Caco-2 (cell line): ENCODE measurements around the gene GRID1. TPM values are rescaled to one million over a fixed set of nuclear protein-coding genes. Genes with fewer than 3 reads are reported as not detected.
A peak's percentile ranks its signal among the peaks of the same experiment; 100 is the strongest.

Experiments
- BruUV-seq: library from RNA; stranded (reverse); fragments of 400-500 nt; replicated peaks from 2 replicates; lab custom pipeline; 2021; lab: Mats Ljungman, UMichigan
- CTCF ChIA-PET: fragments of 300-600 bp; sonication (Branson Sonifier 250); formaldehyde crosslinking; loops from one replicate; lab custom pipeline; 2022; ENCODE audit warnings: antibody characterized with exemption; lab: Charles Lee
- POLR2A ChIA-PET: fragments of 300-600 bp; sonication (Branson Sonifier 250); formaldehyde crosslinking; loops from one replicate; lab custom pipeline; 2022; ENCODE audit warnings: antibody characterized with exemption; lab: Charles Lee
- DNase-seq, 2 experiments: peaks; one replicate each; pipeline versions ENCODE4 v3.0.0 to v3.0.0-alpha.2; 2020 to 2022
- H3K27me3 ChIP-seq: replicated peaks from 2 replicates; pipeline ENCODE4 v1.6.0; 2011; ENCODE audit warnings: low read length; ENCODE audit not compliant: control insufficient read depth, insufficient read depth
- H3K36me3 ChIP-seq: 2 replicates; pipeline ENCODE4 v1.5.1; 2011; ENCODE audit warnings: low read length; ENCODE audit not compliant: control insufficient read depth, insufficient read depth
- H3K4me1 ChIP-seq: fragments of 250-450 bp; sonication (Bioruptor Pico); 2 replicates; pipeline ENCODE4 v1.5.1; 2020; ENCODE audit warnings: mild to moderate bottlenecking
- H3K4me3 ChIP-seq: 2 replicates; pipeline ENCODE4 v1.5.1; 2011; ENCODE audit warnings: low read depth, mild to moderate bottlenecking, control low read depth, low read length
- H3K9me3 ChIP-seq: fragments of 250-450 bp; sonication (Bioruptor Pico); 2 replicates; pipeline ENCODE4 v1.5.1; 2020; ENCODE audit warnings: mild to moderate bottlenecking, moderate library complexity
- H3K27ac Mint-ChIP-seq: one replicate; pipeline ENCODE4 v1.8.0; 2022; ENCODE audit warnings: mixed read lengths; ENCODE audit not compliant: unreplicated experiment
- H3K27me3 Mint-ChIP-seq: one replicate; pipeline ENCODE4 v1.8.0; 2022; ENCODE audit warnings: mixed read lengths; ENCODE audit not compliant: insufficient read depth, unreplicated experiment
- H3K36me3 Mint-ChIP-seq: one replicate; pipeline ENCODE4 v1.8.0; 2022; ENCODE audit warnings: mild to moderate bottlenecking, mixed read lengths; ENCODE audit not compliant: insufficient read depth, unreplicated experiment
- H3K4me1 Mint-ChIP-seq: one replicate; pipeline ENCODE4 v1.8.0; 2022; ENCODE audit warnings: low read depth, mixed read lengths; ENCODE audit not compliant: unreplicated experiment
- H3K4me3 Mint-ChIP-seq: one replicate; pipeline ENCODE4 v1.8.0; 2022; ENCODE audit warnings: mild to moderate bottlenecking, moderate library complexity, mixed read lengths; ENCODE audit not compliant: unreplicated experiment
- H3K9me3 Mint-ChIP-seq: one replicate; pipeline ENCODE4 v1.8.0; 2022; ENCODE audit warnings: mixed read lengths; ENCODE audit not compliant: unreplicated experiment
- intact Hi-C: fragments of 100-400 bp; cut with micrococcal nuclease; formaldehyde crosslinking; loops from one replicate; pipeline ENCODE4 v1.10.0; 2022; ENCODE audit not compliant: unreplicated experiment
- total RNA-seq: library from RNA; stranded (reverse); gene quantifications from 2 replicates; pipeline ENCODE4 v1.2.3, GENCODE V29; 2022
- TF ChIP-seq, protein P1 (sequence below), 2 experiments: fragments of 200-600 bp in 1 of 2; IDR thresholded peaks; 1 replicate in 1 of 2; 2 replicates in 1 of 2; pipeline versions ENCODE4 v1.5.1 to v1.8.0; 2011 to 2022; ENCODE audit warnings: antibody characterized with exemption in 1 of 2, control low read depth in 1 of 2, inconsistent platforms in 1 of 2, low read depth in 1 of 2, low read length in 1 of 2, mild to moderate bottlenecking in 1 of 2, moderate library complexity in 1 of 2; ENCODE audit not compliant: insufficient read depth in 1 of 2, severe bottlenecking in 1 of 2, unreplicated experiment in 1 of 2

Gene GRID1
- total RNA-seq, 1 experiment from 2014 or later: 8.0 TPM

DNA sequence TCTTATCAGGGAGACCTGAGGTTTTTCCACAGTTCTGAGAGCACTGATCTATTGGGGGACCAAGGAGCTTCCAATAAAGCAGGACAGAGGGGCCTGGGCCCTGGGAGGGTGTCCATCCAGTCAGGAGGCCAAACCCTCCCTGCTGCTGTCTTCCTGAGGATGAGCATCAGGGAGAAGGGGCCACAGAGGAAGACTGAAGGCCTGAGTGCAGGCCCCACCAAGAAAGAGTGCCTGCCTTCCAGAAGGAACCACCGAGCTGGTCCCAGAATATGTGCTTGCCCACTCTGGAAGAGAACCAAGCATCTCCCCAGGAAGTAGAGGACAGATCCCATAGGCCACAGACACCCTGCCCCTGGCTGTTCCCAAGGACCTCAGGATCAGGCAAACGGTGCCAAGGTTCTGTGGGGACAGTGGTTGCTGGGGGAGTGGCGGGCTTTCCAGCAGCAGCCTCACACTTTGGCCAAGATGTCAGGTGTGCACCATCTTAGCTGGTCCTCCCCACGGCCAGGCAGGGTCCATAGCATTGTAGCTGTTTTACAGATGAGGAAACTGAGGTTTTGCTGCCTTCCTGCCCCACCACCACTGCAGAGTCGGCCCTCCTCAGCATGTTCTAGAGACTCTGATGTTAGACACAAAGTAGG, 199.4 kb downstream of the GRID1 start:
- ChIA-PET POLR2A (no interaction called here), CTCF (no interaction called here)
- Mint-ChIP-seq H3K4me3 (no peak overlapping the region), H3K27ac (no peak overlapping the region), H3K9me3 (no peaks in the 10 kb centered on the region), H3K4me1 (peaks cover 11% of the 10 kb centered on the region), H3K27me3 (no peaks in the 10 kb centered on the region), H3K36me3 (no peaks in the 10 kb centered on the region)
- DNase-seq: peak in 1 of 2 experiments; percentile 13
- no TSS peak for BruUV-seq
- TF ChIP-seq, protein P1, sequence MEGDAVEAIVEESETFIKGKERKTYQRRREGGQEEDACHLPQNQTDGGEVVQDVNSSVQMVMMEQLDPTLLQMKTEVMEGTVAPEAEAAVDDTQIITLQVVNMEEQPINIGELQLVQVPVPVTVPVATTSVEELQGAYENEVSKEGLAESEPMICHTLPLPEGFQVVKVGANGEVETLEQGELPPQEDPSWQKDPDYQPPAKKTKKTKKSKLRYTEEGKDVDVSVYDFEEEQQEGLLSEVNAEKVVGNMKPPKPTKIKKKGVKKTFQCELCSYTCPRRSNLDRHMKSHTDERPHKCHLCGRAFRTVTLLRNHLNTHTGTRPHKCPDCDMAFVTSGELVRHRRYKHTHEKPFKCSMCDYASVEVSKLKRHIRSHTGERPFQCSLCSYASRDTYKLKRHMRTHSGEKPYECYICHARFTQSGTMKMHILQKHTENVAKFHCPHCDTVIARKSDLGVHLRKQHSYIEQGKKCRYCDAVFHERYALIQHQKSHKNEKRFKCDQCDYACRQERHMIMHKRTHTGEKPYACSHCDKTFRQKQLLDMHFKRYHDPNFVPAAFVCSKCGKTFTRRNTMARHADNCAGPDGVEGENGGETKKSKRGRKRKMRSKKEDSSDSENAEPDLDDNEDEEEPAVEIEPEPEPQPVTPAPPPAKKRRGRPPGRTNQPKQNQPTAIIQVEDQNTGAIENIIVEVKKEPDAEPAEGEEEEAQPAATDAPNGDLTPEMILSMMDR (IDR thresholded peaks at IDR 0.05; ENCODE audit: insufficient read depth in 1 of 2, low read depth in 1 of 2, low read length in 1 of 2, severe bottlenecking in 1 of 2, unreplicated experiment in 1 of 2): no peak
- H3K27me3 ChIP-seq: no peaks in the 10 kb centered on the region
- intact Hi-C loops: no loop called here
- H3K4me3 ChIP-seq: no peak overlapping the region
- no peaks in the 10 kb centered on the region for H3K36me3 ChIP-seq
- H3K4me1 ChIP-seq: peaks cover 15% of the 10 kb centered on the region
- no peaks in the 10 kb centered on the region for H3K9me3 ChIP-seq

DNA sequence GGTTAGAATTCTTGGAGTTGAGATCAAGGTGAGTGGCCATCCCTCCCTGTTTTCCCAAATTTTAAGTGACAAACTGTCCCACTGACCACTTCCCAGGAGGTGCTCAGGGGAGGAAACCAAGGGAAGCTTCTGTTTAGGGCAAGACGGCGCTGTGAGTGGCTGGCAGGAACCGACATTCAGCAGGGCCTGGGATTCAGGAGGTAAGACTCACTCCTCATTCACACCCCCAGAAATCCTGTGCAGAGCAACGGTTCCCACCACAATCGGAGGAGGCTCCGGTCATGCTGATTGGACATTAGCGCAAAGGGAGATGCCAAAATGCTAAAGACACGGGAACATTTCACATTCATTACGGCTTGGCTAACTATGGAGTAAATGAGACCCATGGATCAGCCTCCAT, 200.9 kb downstream of the GRID1 start:
- Mint-ChIP-seq H3K4me3 (no peak overlapping the region), H3K9me3 (no peaks in the 10 kb centered on the region), H3K36me3 (no peaks in the 10 kb centered on the region), H3K27ac (no peak overlapping the region), H3K27me3 (no peaks in the 10 kb centered on the region), H3K4me1 (peaks cover 11% of the 10 kb centered on the region)
- TF ChIP-seq, protein P1 (IDR thresholded peaks at IDR 0.05; ENCODE audit: insufficient read depth in 1 of 2, low read depth in 1 of 2, low read length in 1 of 2, severe bottlenecking in 1 of 2, unreplicated experiment in 1 of 2): no peak
- H3K27me3 ChIP-seq: no peaks in the 10 kb centered on the region
- H3K4me1 ChIP-seq: peaks cover 15% of the 10 kb centered on the region
- DNase-seq: peak in 1 of 2 experiments; percentile 8
- BruUV-seq: no TSS peak
- H3K4me3 ChIP-seq: no peak overlapping the region
- POLR2A ChIA-PET: no interaction called here
- H3K36me3 ChIP-seq: no peaks in the 10 kb centered on the region
- CTCF ChIA-PET: no interaction called here
- intact Hi-C loops: no loop called here
- H3K9me3 ChIP-seq: no peaks in the 10 kb centered on the region

DNA sequence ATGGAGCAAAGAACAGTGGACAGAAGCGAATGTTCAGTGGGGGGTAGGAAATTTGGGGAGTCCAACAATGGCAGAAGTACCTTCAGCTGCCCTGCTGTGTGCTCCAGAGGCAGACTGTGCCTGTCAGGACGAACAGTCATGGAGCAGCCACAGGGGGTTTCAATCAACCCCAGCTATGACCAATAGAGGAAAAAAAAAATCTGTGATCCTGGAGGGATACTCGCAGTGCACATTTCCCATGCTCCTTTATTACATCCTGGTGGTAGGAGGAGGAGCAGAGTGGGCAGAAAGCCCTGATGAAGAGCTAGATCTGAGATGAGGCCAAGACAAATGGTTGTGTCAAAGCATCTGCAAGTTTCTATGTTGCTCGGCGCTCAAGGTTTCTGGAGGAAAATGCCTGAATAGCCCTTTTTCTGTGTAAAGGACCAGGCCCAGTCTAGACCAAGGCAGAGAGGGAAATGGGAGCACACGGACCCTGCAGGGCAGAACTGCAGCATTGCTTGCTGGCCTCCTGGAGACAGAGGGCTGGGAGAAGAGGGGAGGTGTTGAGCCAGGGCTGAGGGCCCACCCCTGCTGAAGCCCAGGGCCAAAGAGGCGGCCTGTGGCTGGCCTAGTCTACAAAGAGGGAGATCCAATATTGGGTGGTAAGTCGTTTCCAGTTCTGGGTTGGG, 201.5 kb downstream of the GRID1 start:
- Histone ChIP-seq H3K27me3 (no peaks in the 10 kb centered on the region), H3K4me3 (no peak overlapping the region), H3K9me3 (no peaks in the 10 kb centered on the region), H3K4me1 (peaks cover 15% of the 10 kb centered on the region), H3K36me3 (no peaks in the 10 kb centered on the region)
- no TSS peak for BruUV-seq
- ChIA-PET POLR2A (no interaction called here), CTCF (no interaction called here)
- TF ChIP-seq, protein P1 (IDR thresholded peaks at IDR 0.05; ENCODE audit: insufficient read depth in 1 of 2, low read depth in 1 of 2, low read length in 1 of 2, severe bottlenecking in 1 of 2, unreplicated experiment in 1 of 2): no peak
- peak in 1 of 2 experiments; percentile 8 for DNase-seq
- Mint-ChIP-seq H3K9me3 (no peaks in the 10 kb centered on the region), H3K27ac (no peak overlapping the region), H3K36me3 (no peaks in the 10 kb centered on the region), H3K4me1 (peaks cover 11% of the 10 kb centered on the region), H3K27me3 (no peaks in the 10 kb centered on the region), H3K4me3 (no peak overlapping the region)
- intact Hi-C loops: no loop called here
